SK-N-SH (cell line): ENCODE results near the gene GLI2. TPM values are rescaled to one million over a fixed set of nuclear protein-coding genes. Genes with fewer than 3 reads are reported as not detected.

Experiments used
- CTCF ChIA-PET: fragments of 300-600, 350-600 bp; formaldehyde crosslinking; extraction: SDS; loops from one replicate; lab custom pipeline; 2021; lab: Yijun Ruan, JAX
- POLR2A ChIA-PET: fragments of 350-600 bp; sonication (Branson Sonifier 250); formaldehyde crosslinking; extraction: SDS; loops from one replicate; lab custom pipeline; 2020; ENCODE audit warnings: antibody characterized with exemption, inconsistent platforms; lab: Yijun Ruan, JAX
- DNase-seq: peaks from one replicate; pipeline ENCODE4 v3.0.0; 2012
- H2AFZ ChIP-seq: fragments of 200-600 bp; sonication (generic); 2 replicates; pipeline ENCODE4 v1.8.1; 2016; ENCODE audit warnings: antibody characterized with exemption, mild to moderate bottlenecking, low read depth
- H3F3A ChIP-seq: fragments of 200-600 bp; sonication (generic); replicated peaks from 2 replicates; pipeline ENCODE3; 2016; ENCODE audit warnings: antibody characterized with exemption, mild to moderate bottlenecking; ENCODE audit not compliant: insufficient read depth
- H3K27ac ChIP-seq, 2 experiments: fragments of 200-500 bp in 1 of 2; fragments of 200-600 bp in 1 of 2; sonication (Bioruptor generic) in 1 of 2; sonication (generic), shearing (Covaris generic) in 1 of 2; 2 replicates each; pipeline versions ENCODE4 v1.5.1 to v1.6.1; 2014 to 2016; ENCODE audit warnings: low read depth in 2 of 2, inconsistent platforms in 1 of 2, low read length in 1 of 2, mild to moderate bottlenecking in 1 of 2, mixed read lengths in 1 of 2
- H3K27me3 ChIP-seq: fragments of 200-600 bp; sonication (generic), shearing (Covaris generic); 2 replicates; pipeline ENCODE4 v1.6.1; 2016; ENCODE audit warnings: mixed run types; ENCODE audit not compliant: insufficient read depth
- H3K36me3 ChIP-seq, 2 experiments: fragments of 200-500 bp in 1 of 2; fragments of 200-600 bp in 1 of 2; sonication (Bioruptor generic) in 1 of 2; sonication (generic) in 1 of 2; replicated peaks in 1 of 2; 2 replicates each; pipeline versions ENCODE3 to v1.5.1; 2014 to 2016; ENCODE audit warnings: low read length in 1 of 2, mild to moderate bottlenecking in 1 of 2; ENCODE audit not compliant: insufficient read depth in 2 of 2, control insufficient read depth in 1 of 2
- H3K4me1 ChIP-seq, 2 experiments: fragments of 200-500 bp in 1 of 2; fragments of 200-600 bp in 1 of 2; sonication (Bioruptor generic) in 1 of 2; sonication (generic), shearing (Covaris generic) in 1 of 2; 2 replicates each; pipeline versions ENCODE4 v1.5.1 to v1.6.1; 2014 to 2016; ENCODE audit warnings: low read depth in 1 of 2, low read length in 1 of 2, mixed run types in 1 of 2; ENCODE audit not compliant: insufficient read depth in 2 of 2, control insufficient read depth in 1 of 2
- H3K4me2 ChIP-seq: fragments of 200-600 bp; sonication (generic), shearing (Covaris generic); 2 replicates; pipeline ENCODE4 v1.6.1; 2017; ENCODE audit warnings: mixed run types
- H3K4me3 ChIP-seq, 2 experiments: fragments of 200-500 bp in 1 of 2; fragments of 200-600 bp in 1 of 2; sonication (Bioruptor generic) in 1 of 2; sonication (generic), shearing (Covaris generic) in 1 of 2; 2 replicates each; pipeline versions ENCODE4 v1.5.1 to v1.8.1; 2014 to 2016; ENCODE audit warnings: low read depth in 2 of 2, inconsistent platforms in 1 of 2, low read length in 1 of 2, mild to moderate bottlenecking in 1 of 2, mixed read lengths in 1 of 2, moderate library complexity in 1 of 2
- H3K79me2 ChIP-seq: fragments of 200-600 bp; sonication (generic); 2 replicates; pipeline ENCODE4 v1.8.1; 2017; ENCODE audit warnings: mild to moderate bottlenecking; ENCODE audit not compliant: insufficient read depth
- H3K9ac ChIP-seq: fragments of 200-600 bp; sonication (generic); 2 replicates; pipeline ENCODE4 v1.6.1; 2017; ENCODE audit warnings: mixed run types
- H3K9me2 ChIP-seq: fragments of 200-600 bp; sonication (generic); 2 replicates; pipeline ENCODE4 v1.6.1; 2017; ENCODE audit warnings: mixed run types
- H3K9me3 ChIP-seq: fragments of 200-600 bp; sonication (generic); 2 replicates; pipeline ENCODE4 v1.6.1; 2017; ENCODE audit warnings: mixed run types, mild to moderate bottlenecking, moderate library complexity
- H4K20me1 ChIP-seq: fragments of 200-600 bp; sonication (generic); 2 replicates; pipeline ENCODE4 v1.6.1; 2017; ENCODE audit warnings: mild to moderate bottlenecking, mixed run types; ENCODE audit not compliant: insufficient read depth
- CHD2 ChIP-seq: fragments of 150-350 bp; IDR thresholded peaks from 2 replicates; pipeline ENCODE4 v1.6.1; 2018; ENCODE audit warnings: low read length; ENCODE audit not compliant: partially characterized antibody
- ELF1 ChIP-seq: IDR thresholded peaks from 2 replicates; pipeline ENCODE4 v1.4.0; 2012
- EZH2phosphoT487 ChIP-seq: fragments of 200-600 bp; sonication (generic); IDR thresholded peaks from 2 replicates; pipeline ENCODE4 v1.6.1; 2017; ENCODE audit warnings: low read depth, mixed run types, mild to moderate bottlenecking, antibody characterized with exemption, moderate library complexity, borderline replicate concordance
- FOSL2 ChIP-seq: IDR thresholded peaks from 2 replicates; pipeline ENCODE4 v1.4.0; 2012; ENCODE audit warnings: low read depth, mild to moderate bottlenecking, moderate library complexity, borderline replicate concordance
- FOXM1 ChIP-seq: IDR thresholded peaks from 2 replicates; pipeline ENCODE4 v1.4.0; 2012; ENCODE audit warnings: low read depth, mild to moderate bottlenecking
- JUND ChIP-seq: IDR thresholded peaks from 2 replicates; pipeline ENCODE4 v1.4.0; 2012
- MEF2A ChIP-seq: IDR thresholded peaks from 2 replicates; pipeline ENCODE4 v1.4.0; 2012; ENCODE audit warnings: low read depth, borderline replicate concordance
- MXI1 ChIP-seq: IDR thresholded peaks from 2 replicates; pipeline ENCODE4 v1.6.1; 2012; ENCODE audit warnings: mild to moderate bottlenecking, low read depth, low read length, improper control_type of control experiment
- NRF1 ChIP-seq: IDR thresholded peaks from 2 replicates; pipeline ENCODE4 v1.6.1; 2012; ENCODE audit warnings: low read depth, mild to moderate bottlenecking, low read length
- RCOR1 ChIP-seq: fragments of 150-350 bp; IDR thresholded peaks from 2 replicates; pipeline ENCODE4 v1.6.1; 2017; ENCODE audit warnings: antibody characterized with exemption, low read length
- WGBS: methylation state at CpG from one replicate; pipeline ENCODE4 v1.1.6; 2017; ENCODE audit warnings: low lambda C conversion rate; 5-methylcytosine and 5-hydroxymethylcytosine counted together
- polyA plus RNA-seq, 3 experiments: library from polyadenylated mRNA; depleted of rRNA; stranded (reverse); fragments of >200 nt; gene quantifications; 2 replicates each; pipeline ENCODE4 v1.2.3, GENCODE V29; 2012
- TF ChIP-seq, protein P1 (sequence below): IDR thresholded peaks from 2 replicates; pipeline ENCODE4; 2012
- TF ChIP-seq, protein P2 (sequence below): fragments of 150-350 bp; IDR thresholded peaks from 2 replicates; pipeline ENCODE4 v1.6.1; 2017; ENCODE audit warnings: antibody characterized with exemption, low read length, low read depth, borderline replicate concordance
- TF ChIP-seq, protein P3 (sequence below): fragments of 150-350 bp; IDR thresholded peaks from 2 replicates; pipeline ENCODE4 v1.6.1; 2016; ENCODE audit warnings: mild to moderate bottlenecking, low read depth, low read length
- TF ChIP-seq, protein P4 (sequence below): IDR thresholded peaks from 2 replicates; pipeline ENCODE4 v1.4.0; 2012; ENCODE audit warnings: low read depth, borderline replicate concordance

The GLI2 gene
- polyA plus RNA-seq, 1 of the 3 experiments (the other 2 are of a cell fraction): 3.4 TPM

DNA sequence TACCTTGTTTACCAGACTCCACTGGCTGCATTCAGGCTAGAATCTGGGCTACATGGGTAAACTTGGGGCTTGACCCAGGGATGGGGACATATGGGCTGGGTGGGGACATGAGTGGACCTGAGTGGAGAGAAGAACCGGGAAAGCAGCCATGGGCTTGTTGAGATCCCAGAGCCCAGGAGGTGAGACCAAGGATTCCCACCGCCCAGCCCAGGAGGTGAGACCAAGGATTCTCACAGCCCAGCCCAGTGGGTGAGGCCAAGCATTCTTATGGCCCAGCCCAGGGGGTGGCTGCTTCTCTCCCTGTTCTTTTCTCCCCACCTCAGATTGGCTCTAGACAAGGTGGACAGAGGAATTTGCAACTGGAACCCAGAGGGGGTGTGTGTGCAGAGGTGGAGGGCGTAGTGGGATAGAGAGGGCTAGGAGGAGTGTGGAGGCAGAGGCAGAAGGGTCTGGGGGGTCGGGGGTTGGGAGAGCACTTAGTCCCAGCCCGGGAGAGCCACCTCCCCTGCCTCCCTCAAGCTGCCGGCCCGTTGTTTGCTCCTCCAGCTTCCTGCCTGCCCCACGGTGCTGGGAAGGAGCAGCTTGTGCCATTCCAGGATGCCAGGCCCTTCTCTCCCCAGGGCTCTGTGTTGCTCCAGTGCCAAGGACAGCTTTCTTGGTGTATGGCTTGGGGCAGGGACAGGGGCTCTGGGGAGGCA lies 25.6 kb downstream of the GLI2 start:
- H3K9me3 ChIP-seq: 0 out of 2 replicates have a peak, but pooled peaks cover 6% of the 10 kb centered on the region
- 96% methylated on average over 5 of the region's 8 CpGs for WGBS
- TF ChIP-seq ELF1 (no peak), MXI1 (no peak), MEF2A (no peak), JUND (no peak), EZH2phosphoT487 (no peak), FOSL2 (no peak), CHD2 (no peak), RCOR1 (no peak), NRF1 (no peak), FOXM1 (no peak)
- TF ChIP-seq, protein P1, sequence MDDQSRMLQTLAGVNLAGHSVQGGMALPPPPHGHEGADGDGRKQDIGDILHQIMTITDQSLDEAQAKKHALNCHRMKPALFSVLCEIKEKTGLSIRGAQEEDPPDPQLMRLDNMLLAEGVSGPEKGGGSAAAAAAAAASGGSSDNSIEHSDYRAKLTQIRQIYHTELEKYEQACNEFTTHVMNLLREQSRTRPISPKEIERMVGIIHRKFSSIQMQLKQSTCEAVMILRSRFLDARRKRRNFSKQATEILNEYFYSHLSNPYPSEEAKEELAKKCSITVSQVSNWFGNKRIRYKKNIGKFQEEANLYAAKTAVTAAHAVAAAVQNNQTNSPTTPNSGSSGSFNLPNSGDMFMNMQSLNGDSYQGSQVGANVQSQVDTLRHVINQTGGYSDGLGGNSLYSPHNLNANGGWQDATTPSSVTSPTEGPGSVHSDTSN: no peak
- TF ChIP-seq, protein P2, sequence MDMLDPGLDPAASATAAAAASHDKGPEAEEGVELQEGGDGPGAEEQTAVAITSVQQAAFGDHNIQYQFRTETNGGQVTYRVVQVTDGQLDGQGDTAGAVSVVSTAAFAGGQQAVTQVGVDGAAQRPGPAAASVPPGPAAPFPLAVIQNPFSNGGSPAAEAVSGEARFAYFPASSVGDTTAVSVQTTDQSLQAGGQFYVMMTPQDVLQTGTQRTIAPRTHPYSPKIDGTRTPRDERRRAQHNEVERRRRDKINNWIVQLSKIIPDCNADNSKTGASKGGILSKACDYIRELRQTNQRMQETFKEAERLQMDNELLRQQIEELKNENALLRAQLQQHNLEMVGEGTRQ: no peak
- TF ChIP-seq, protein P3, sequence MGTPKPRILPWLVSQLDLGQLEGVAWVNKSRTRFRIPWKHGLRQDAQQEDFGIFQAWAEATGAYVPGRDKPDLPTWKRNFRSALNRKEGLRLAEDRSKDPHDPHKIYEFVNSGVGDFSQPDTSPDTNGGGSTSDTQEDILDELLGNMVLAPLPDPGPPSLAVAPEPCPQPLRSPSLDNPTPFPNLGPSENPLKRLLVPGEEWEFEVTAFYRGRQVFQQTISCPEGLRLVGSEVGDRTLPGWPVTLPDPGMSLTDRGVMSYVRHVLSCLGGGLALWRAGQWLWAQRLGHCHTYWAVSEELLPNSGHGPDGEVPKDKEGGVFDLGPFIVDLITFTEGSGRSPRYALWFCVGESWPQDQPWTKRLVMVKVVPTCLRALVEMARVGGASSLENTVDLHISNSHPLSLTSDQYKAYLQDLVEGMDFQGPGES: no peak
- TF ChIP-seq, protein P4, sequence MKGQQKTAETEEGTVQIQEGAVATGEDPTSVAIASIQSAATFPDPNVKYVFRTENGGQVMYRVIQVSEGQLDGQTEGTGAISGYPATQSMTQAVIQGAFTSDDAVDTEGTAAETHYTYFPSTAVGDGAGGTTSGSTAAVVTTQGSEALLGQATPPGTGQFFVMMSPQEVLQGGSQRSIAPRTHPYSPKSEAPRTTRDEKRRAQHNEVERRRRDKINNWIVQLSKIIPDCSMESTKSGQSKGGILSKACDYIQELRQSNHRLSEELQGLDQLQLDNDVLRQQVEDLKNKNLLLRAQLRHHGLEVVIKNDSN: no peak
- ChIA-PET POLR2A (interaction anchor here (1.2 kb wide), 1 partner anchor 29 kb away, joined by 3 read pairs; no protein-coding TSS in a partner anchor), CTCF (interaction anchor here (1.5 kb wide), 1 partner anchor 25 kb away, joined by 4 read pairs; the partner anchor contains the start of gene GLI2)
- H3K36me3 ChIP-seq: peaks cover 0 to 6% of the 10 kb centered on the region in 2 experiments
- no peak for DNase-seq
- no peak overlapping the region for H2AFZ ChIP-seq
- no peak overlapping the region for H3K9ac ChIP-seq
- peaks cover 15 to 55% of the 10 kb centered on the region in 2 experiments for H3K4me1 ChIP-seq
- H3F3A ChIP-seq: peaks cover 8% of the 10 kb centered on the region
- H3K79me2 ChIP-seq: peaks cover 96% of the 10 kb centered on the region
- H3K4me3 ChIP-seq: no peak overlapping the region
- H4K20me1 ChIP-seq: peaks cover 12% of the 10 kb centered on the region; the same call in 1 of the 2 replicates
- H3K9me2 ChIP-seq: no peaks in the 10 kb centered on the region
- H3K27me3 ChIP-seq: no peaks in the 10 kb centered on the region
- H3K4me2 ChIP-seq: no peak overlapping the region
- no peak overlapping the region for H3K27ac ChIP-seq
